GM12874 (cell line): ENCODE data around the gene RAB5B.

ENCODE experiments used
- TF ChIP-seq, protein P1 (sequence below): IDR thresholded peaks from 2 replicates; pipeline ENCODE4 v1.5.1; 2011; ENCODE audit warnings: low read depth, mild to moderate bottlenecking, control low read depth, low read length, moderate library complexity; ENCODE audit not compliant: insufficient read depth

Gene RAB5B

DNA sequence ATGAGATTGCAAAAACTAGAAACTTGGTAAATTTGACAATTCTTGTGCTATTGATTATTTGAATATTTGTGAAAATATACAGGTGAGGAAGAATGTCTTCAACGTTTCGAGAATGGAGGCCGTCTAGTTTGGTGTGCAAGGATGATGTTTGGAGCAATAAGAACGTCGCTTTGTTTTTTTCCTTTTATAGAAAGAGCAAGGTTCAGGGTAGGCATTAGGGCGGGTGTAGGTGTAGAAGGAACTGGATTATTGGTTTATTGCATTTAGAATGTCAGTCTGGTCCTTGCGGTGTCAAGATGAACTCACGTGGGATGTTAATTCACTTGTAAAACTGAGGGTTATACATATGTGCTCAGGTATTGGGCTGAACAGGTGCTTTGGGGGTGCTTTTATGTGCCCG lies 69.0 kb downstream of the RAB5B start:
- TF ChIP-seq, protein P1, sequence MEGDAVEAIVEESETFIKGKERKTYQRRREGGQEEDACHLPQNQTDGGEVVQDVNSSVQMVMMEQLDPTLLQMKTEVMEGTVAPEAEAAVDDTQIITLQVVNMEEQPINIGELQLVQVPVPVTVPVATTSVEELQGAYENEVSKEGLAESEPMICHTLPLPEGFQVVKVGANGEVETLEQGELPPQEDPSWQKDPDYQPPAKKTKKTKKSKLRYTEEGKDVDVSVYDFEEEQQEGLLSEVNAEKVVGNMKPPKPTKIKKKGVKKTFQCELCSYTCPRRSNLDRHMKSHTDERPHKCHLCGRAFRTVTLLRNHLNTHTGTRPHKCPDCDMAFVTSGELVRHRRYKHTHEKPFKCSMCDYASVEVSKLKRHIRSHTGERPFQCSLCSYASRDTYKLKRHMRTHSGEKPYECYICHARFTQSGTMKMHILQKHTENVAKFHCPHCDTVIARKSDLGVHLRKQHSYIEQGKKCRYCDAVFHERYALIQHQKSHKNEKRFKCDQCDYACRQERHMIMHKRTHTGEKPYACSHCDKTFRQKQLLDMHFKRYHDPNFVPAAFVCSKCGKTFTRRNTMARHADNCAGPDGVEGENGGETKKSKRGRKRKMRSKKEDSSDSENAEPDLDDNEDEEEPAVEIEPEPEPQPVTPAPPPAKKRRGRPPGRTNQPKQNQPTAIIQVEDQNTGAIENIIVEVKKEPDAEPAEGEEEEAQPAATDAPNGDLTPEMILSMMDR: no peak
